OCI-LY7 (cell line): ENCODE measurements around the gene CAPZB.

Experiments used
- EZH2phosphoT487 ChIP-seq: fragments of 200-600 bp; sonication (generic); IDR thresholded peaks from 2 replicates; pipeline ENCODE4 v1.6.1; 2018; ENCODE audit warnings: low read depth, borderline replicate concordance, mild to moderate bottlenecking, mixed run types, antibody characterized with exemption, low read length, moderate library complexity, mixed read lengths
- TF ChIP-seq, protein P1 (sequence below): fragments of 200-600 bp; sonication (generic); conservative IDR thresholded peaks from 2 replicates; pipeline ENCODE4 v1.5.1; 2014; ENCODE audit warnings: mild to moderate bottlenecking, antibody characterized with exemption, low read length, moderate library complexity, mixed read lengths

DNA sequence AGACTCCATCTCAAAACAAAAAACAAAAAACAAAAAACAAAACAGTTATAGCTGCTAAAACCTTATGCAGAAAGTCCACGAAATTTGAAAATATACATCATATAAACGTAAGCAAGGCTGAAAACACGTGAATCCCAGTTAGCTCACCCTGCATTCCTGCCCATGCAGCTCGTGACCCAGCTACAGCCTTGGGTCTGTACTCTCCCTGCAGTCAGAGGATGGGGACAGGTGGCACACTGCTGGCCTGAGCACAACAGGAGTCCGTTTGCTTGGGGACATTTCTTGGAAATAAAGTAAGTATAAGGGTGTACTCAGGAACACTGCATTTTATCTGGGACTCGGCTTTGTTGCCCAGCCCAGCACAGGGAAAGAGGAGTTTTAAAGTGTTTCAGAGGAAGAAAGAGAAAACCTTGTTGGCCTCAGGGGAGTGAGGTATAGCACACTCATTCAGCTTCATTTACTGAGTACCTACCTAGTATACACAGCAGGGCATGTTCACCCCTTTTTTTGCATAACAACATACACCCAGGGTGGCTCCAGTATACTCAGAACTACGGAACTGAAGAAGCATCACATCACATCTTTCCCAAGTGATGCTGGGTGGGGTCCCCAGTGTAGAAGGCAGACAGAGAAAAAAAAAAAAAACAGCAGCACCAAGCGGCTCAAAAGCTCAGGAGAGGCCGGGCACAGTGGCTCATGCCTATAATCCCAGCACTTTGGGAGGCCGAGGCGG lies 44.1 kb downstream of the CAPZB start:
- TF ChIP-seq, protein P1, sequence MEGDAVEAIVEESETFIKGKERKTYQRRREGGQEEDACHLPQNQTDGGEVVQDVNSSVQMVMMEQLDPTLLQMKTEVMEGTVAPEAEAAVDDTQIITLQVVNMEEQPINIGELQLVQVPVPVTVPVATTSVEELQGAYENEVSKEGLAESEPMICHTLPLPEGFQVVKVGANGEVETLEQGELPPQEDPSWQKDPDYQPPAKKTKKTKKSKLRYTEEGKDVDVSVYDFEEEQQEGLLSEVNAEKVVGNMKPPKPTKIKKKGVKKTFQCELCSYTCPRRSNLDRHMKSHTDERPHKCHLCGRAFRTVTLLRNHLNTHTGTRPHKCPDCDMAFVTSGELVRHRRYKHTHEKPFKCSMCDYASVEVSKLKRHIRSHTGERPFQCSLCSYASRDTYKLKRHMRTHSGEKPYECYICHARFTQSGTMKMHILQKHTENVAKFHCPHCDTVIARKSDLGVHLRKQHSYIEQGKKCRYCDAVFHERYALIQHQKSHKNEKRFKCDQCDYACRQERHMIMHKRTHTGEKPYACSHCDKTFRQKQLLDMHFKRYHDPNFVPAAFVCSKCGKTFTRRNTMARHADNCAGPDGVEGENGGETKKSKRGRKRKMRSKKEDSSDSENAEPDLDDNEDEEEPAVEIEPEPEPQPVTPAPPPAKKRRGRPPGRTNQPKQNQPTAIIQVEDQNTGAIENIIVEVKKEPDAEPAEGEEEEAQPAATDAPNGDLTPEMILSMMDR: no peak
- TF ChIP-seq EZH2phosphoT487: no peak
